GM12878 (cell line): ENCODE measurements around the gene ASS1.

ENCODE experiments used
- MYC ChIP-seq: IDR thresholded peaks from 2 replicates; pipeline ENCODE4 v1.6.1; 2011; ENCODE audit warnings: mild to moderate bottlenecking, low read length, moderate library complexity, inconsistent platforms; ENCODE audit not compliant: insufficient read depth, insufficient replicate concordance, insufficient read length, severe bottlenecking
- NFYB ChIP-seq: IDR thresholded peaks from 2 replicates; pipeline ENCODE4 v1.6.1; 2011; ENCODE audit warnings: low read depth, mild to moderate bottlenecking, low read length, improper control_type of control experiment, moderate library complexity; ENCODE audit not compliant: insufficient read depth
- RBBP5 ChIP-seq: fragments of 200-600 bp; sonication (generic); conservative IDR thresholded peaks from 2 replicates; pipeline ENCODE4 v1.6.1; 2016
- ZNF217 ChIP-seq: fragments of 450-650 bp; IDR thresholded peaks from 2 replicates; pipeline ENCODE4 v1.6.1; 2017; ENCODE audit warnings: antibody characterized with exemption, mild to moderate bottlenecking
- TF ChIP-seq, protein P1 (sequence below): IDR thresholded peaks from 2 replicates; pipeline ENCODE4 v1.6.1; 2011; ENCODE audit warnings: borderline replicate concordance, low read depth, mild to moderate bottlenecking, moderate library complexity, mixed read lengths, low read length; ENCODE audit not compliant: insufficient read depth; ENCODE audit errors: extremely low read length
- TF ChIP-seq, protein P2 (sequence below), 3 experiments: IDR thresholded peaks in 2 of 3; conservative IDR thresholded peaks in 1 of 3; 2 replicates each; pipeline ENCODE4 v1.5.1; 2011; ENCODE audit warnings: low read depth in 3 of 3, low read length in 3 of 3, mild to moderate bottlenecking in 3 of 3, control low read depth in 2 of 3, moderate library complexity in 2 of 3, inconsistent platforms in 1 of 3, mixed read lengths in 1 of 3; ENCODE audit not compliant: control insufficient read depth in 2 of 3, insufficient read depth in 1 of 3; ENCODE audit errors: extremely low read depth in 1 of 3

DNA sequence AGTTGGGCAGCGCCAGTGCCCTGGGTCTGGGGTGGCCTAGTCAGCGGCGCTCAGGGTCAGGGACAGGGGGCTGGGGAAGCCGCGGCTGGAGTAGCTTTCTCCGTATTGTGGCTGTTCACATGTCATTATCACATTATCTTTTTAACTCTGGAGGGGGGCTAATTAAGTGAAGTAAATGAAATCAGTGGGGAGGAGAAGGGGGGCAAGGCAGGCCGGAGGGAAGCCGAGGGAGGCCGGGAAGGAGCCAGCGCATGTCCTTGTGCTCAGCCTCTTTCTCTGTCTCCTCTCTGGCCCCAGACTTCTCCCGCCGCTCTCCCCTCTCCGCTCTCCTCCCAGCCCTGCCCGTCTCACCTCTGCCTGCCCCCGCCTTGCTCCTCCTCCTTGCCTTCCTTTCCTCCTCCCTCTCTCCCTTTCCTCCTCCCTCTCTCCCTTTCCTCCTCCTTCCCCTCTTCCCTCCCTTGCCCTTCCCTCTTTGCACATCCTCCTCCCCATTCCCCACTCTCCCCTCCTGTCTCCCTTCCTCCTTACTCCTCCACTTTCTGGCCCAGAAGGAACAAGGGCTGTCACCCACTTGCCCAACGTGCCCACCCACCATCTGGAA, 38.7 kb downstream of the ASS1 start:
- no peak for TF ChIP-seq ZNF217
- no peak for TF ChIP-seq RBBP5
- TF ChIP-seq, protein P1, sequence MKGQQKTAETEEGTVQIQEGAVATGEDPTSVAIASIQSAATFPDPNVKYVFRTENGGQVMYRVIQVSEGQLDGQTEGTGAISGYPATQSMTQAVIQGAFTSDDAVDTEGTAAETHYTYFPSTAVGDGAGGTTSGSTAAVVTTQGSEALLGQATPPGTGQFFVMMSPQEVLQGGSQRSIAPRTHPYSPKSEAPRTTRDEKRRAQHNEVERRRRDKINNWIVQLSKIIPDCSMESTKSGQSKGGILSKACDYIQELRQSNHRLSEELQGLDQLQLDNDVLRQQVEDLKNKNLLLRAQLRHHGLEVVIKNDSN, result no peak
- no peak for TF ChIP-seq MYC
- TF ChIP-seq NFYB, result no peak
- TF ChIP-seq, protein P2, sequence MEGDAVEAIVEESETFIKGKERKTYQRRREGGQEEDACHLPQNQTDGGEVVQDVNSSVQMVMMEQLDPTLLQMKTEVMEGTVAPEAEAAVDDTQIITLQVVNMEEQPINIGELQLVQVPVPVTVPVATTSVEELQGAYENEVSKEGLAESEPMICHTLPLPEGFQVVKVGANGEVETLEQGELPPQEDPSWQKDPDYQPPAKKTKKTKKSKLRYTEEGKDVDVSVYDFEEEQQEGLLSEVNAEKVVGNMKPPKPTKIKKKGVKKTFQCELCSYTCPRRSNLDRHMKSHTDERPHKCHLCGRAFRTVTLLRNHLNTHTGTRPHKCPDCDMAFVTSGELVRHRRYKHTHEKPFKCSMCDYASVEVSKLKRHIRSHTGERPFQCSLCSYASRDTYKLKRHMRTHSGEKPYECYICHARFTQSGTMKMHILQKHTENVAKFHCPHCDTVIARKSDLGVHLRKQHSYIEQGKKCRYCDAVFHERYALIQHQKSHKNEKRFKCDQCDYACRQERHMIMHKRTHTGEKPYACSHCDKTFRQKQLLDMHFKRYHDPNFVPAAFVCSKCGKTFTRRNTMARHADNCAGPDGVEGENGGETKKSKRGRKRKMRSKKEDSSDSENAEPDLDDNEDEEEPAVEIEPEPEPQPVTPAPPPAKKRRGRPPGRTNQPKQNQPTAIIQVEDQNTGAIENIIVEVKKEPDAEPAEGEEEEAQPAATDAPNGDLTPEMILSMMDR (IDR thresholded peaks at IDR 0.05 in 2 of 3, conservative IDR thresholded peaks at IDR 0.05 in 1 of 3; ENCODE audit: control insufficient read depth in 2 of 3, extremely low read depth in 1 of 3, insufficient read depth in 1 of 3, low read depth in 3 of 3, low read length in 3 of 3), result no peak
